Colonic mucosa (tissue), 4 donors: ENCODE measurements around the gene PLXNB1. TPM values are rescaled to one million over a fixed set of nuclear protein-coding genes. Genes with fewer than 3 reads are reported as not detected.

Experiments
- DNase-seq: peaks from one replicate; pipeline ENCODE4 v3.0.0-alpha.2; 2020
- H3K27ac ChIP-seq: fragments of 200-600 bp; one replicate; pipeline ENCODE4 v1.8.0; 2021
- H3K27me3 ChIP-seq: fragments of 200-600 bp; one replicate; pipeline ENCODE4 v1.8.0; 2021
- H3K36me3 ChIP-seq: fragments of 200-600 bp; one replicate; pipeline ENCODE4 v1.8.0; 2021
- H3K4me1 ChIP-seq: fragments of 200-600 bp; one replicate; pipeline ENCODE4 v1.8.0; 2021; ENCODE audit warnings: mild to moderate bottlenecking
- H3K4me3 ChIP-seq: fragments of 200-600 bp; one replicate; pipeline ENCODE4 v1.8.0; 2021
- H3K9ac ChIP-seq, 2 donors: one replicate each; pipeline ENCODE4 v1.7.0; 2013; ENCODE audit warnings: control low read depth in 2 of 2, low read depth in 2 of 2, low read length in 2 of 2
- H3K9me3 ChIP-seq: fragments of 200-600 bp; one replicate; pipeline ENCODE4 v1.8.0; 2021
- CTCF ChIP-seq: fragments of 200-600 bp; IDR thresholded peaks from one replicate; pipeline ENCODE4 v1.8.0; 2022; ENCODE audit warnings: antibody characterized with exemption, mild to moderate bottlenecking
- intact Hi-C: fragments of 100-400 bp; cut with DNase I; formaldehyde crosslinking; loops from one replicate; pipeline ENCODE4 v1.14.1; 2022
- total RNA-seq, 2 donors: library from RNA; stranded (reverse); fragmentation: NEBNext Ultra II Directional in 1 of 2; extraction: Animal tissue kit (Norgen Biotek cat#: 25700) in 1 of 2; gene quantifications; one replicate each; pipeline ENCODE4 v1.2.1, GENCODE V29; 2021
- donor health status: healthy.
- donor health status: DM: no; HTN: no; CAD: no.
- donor health status: DM: no; HTN: no; CAD: no.

PLXNB1 gene
- 100 to 1,000 TPM in 1 of 2 donors, 10 to 100 TPM in 1; 70.6 to 131 TPM for total RNA-seq

- TF ChIP-seq CTCF, result no peak
- peak within 1 kb of the TSS; percentile 73 for H3K4me3 ChIP-seq
- DNase-seq, result peak; percentile 85
- intact Hi-C loops, result no loop called here
- peak within 1 kb of the TSS; percentile 89 for H3K27ac ChIP-seq
- no peaks in the 10 kb centered on the region for H3K36me3 ChIP-seq
- H3K27me3 ChIP-seq, result no peaks in the 10 kb centered on the region
- peaks cover 38% of the 10 kb centered on the region for H3K4me1 ChIP-seq
- no peaks in the 10 kb centered on the region for H3K9me3 ChIP-seq
- peak within 1 kb of the TSS; percentile 63 to 89 for H3K9ac ChIP-seq
These were observed at the start of gene PLXNB1 for GRCh38 chr3:48429960-48430707. PLXNB1 (minus strand) TSS chr3:48430086; CDS start chr3:48424611, 5,475 bp downstream.

DNA sequence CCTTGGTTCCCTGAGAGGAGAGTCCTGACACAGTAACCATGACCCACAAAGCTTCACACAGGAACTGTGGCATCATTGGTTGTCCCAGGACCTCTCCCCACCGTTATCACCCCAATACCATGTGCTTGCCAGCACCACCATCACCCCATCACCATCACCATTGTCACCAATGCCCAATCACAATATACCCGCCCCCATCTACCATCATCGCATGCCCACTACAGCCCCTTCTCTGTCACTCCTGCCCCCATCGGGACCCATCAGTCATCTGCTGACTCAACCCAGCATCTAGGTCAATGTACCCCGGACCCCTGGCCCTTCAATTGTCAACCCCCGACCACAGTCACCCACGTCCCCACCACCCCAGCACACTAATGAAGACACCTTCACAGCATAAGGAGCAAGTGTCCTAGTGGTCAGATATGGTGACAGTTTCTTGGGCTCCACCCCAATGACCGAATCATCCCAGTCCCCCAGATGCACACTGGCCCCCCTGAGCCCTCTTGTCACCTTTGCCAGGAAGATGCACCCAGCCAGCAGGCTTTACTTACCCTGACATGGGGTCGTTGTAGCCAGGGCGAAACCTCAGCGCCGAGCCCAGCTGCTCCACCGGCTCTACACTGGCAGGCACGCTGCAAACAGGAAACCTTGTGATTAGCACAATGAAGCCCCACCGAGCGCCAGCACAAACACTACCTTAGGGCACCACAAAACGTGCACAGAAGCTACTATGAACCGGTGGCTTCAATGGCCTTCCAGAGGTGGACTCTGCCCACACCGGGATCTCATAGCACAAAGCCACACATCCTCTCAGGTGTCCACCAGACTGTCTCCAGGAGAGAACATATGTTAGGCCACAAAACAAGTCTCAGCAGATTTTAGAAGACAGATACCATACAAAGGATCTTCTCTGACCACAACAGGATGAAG lies 49.0 kb upstream of the PLXNB1 start:
- H3K36me3 ChIP-seq, result no peaks in the 10 kb centered on the region
- no peak overlapping the region for H3K9ac ChIP-seq
- no peaks in the 10 kb centered on the region for H3K27me3 ChIP-seq
- H3K9me3 ChIP-seq, result no peaks in the 10 kb centered on the region
- no peak for TF ChIP-seq CTCF
- intact Hi-C loops, result no loop called here
- DNase-seq, result no peak
- H3K4me3 ChIP-seq, result no peak overlapping the region
- H3K27ac ChIP-seq, result no peak overlapping the region
- H3K4me1 ChIP-seq, result no peaks in the 10 kb centered on the region

DNA sequence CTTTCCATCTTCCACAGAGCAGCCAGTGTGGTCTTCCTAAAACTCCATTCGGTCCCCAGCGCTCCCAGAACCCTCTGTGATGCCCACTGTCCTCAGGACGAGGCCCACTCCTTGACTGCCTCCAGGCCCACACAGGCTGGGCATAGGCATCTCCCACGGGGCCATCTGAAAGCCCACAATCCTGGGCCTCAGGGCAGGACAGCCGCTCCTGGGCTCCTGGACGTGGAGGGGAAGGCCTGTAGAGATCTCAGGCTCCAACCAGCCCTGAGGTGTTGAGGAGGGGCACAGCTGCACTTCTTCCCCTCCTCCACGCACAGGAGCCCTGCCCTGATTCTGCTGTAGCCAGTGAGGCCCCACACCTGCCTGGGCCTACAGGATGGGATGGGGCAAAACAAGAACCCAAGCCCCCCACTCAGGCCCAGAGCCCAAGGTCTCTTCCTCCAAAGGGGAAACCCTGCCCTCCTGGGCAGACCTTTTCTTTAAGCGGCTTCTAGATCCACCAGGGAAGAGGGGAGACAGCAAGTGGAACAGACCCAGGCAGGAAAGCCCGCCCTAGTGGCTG lies 48.2 kb upstream of the PLXNB1 start:
- Histone ChIP-seq H3K9me3 (no peaks in the 10 kb centered on the region), H3K36me3 (no peaks in the 10 kb centered on the region), H3K9ac (no peak overlapping the region), H3K4me1 (peaks cover 4% of the 10 kb centered on the region), H3K4me3 (no peak overlapping the region), H3K27ac (no peak overlapping the region), H3K27me3 (no peaks in the 10 kb centered on the region)
- intact Hi-C loops, result no loop called here
- no peak for TF ChIP-seq CTCF
- no peak for DNase-seq

- Histone ChIP-seq H3K27ac (no peak overlapping the region), H3K9ac (no peak overlapping the region), H3K27me3 (no peaks in the 10 kb centered on the region), H3K4me1 (peaks cover 11% of the 10 kb centered on the region), H3K4me3 (no peak overlapping the region), H3K36me3 (no peaks in the 10 kb centered on the region), H3K9me3 (no peaks in the 10 kb centered on the region)
- no peak for TF ChIP-seq CTCF
- intact Hi-C loops, result no loop called here
- DNase-seq, result no peak
These were observed 46.7 kb upstream of the PLXNB1 start for GRCh38 chr3:48476426-48477053.

GRCh38 chr3:48475188-48475587 lies 45.3 kb upstream of the PLXNB1 start:
- no peaks in the 10 kb centered on the region for H3K9me3 ChIP-seq
- no peak overlapping the region for H3K9ac ChIP-seq
- no peak overlapping the region for H3K27ac ChIP-seq
- TF ChIP-seq CTCF, result no peak
- no peak overlapping the region for H3K4me3 ChIP-seq
- H3K27me3 ChIP-seq, result no peaks in the 10 kb centered on the region
- no peak for DNase-seq
- no peaks in the 10 kb centered on the region for H3K36me3 ChIP-seq
- intact Hi-C loops, result no loop called here
- H3K4me1 ChIP-seq, result peaks cover 14% of the 10 kb centered on the region
